ENCODE data around the gene ABCA6. TPM values are rescaled to one million over a fixed set of nuclear protein-coding genes. Genes with fewer than 3 reads are reported as not detected.

The ABCA6 gene
- total RNA-seq, 1 donor from 2014 or later, result 37.4 TPM

- Histone ChIP-seq H3K27ac (no peak overlapping the region), H3K4me3 (no peak overlapping the region), H3K9me3 (no peaks in the 10 kb centered on the region), H3K36me3 (no peaks in the 10 kb centered on the region), H3K27me3 (no peaks in the 10 kb centered on the region), H3K4me1 (no peaks in the 10 kb centered on the region)
- no peak for TF ChIP-seq CTCF (IDR thresholded peaks at IDR 0.05)
- intact Hi-C loops (cut with DNase I), result no loop called here
- no peak for DNase-seq (ENCODE audit: low spot score in 2 of 2)
Measured at GRCh38 chr17:69150333-69150732, 8.6 kb upstream of the ABCA6 start.

GRCh38 chr17:69147460-69147859, 5.8 kb upstream of the ABCA6 start:
- TF ChIP-seq CTCF (IDR thresholded peaks at IDR 0.05), result no peak
- H3K4me1 ChIP-seq, result no peaks in the 10 kb centered on the region
- H3K27me3 ChIP-seq, result no peaks in the 10 kb centered on the region
- intact Hi-C loops (cut with DNase I), result no loop called here
- H3K36me3 ChIP-seq, result no peaks in the 10 kb centered on the region
- DNase-seq (ENCODE audit: low spot score in 2 of 2), result no peak
- no peaks in the 10 kb centered on the region for H3K9me3 ChIP-seq
- no peak overlapping the region for H3K27ac ChIP-seq
- H3K4me3 ChIP-seq, result no peak overlapping the region

- Histone ChIP-seq H3K9me3 (no peaks in the 10 kb centered on the region), H3K27me3 (no peaks in the 10 kb centered on the region), H3K4me3 (no peak overlapping the region), H3K36me3 (no peaks in the 10 kb centered on the region), H3K27ac (no peak overlapping the region), H3K4me1 (no peaks in the 10 kb centered on the region)
- TF ChIP-seq CTCF (IDR thresholded peaks at IDR 0.05), result no peak
- intact Hi-C loops (cut with DNase I), result no loop called here
- no peak for DNase-seq (ENCODE audit: low spot score in 2 of 2)
Measured at GRCh38 chr17:69144331-69145255, 2.9 kb upstream of the ABCA6 start.

GRCh38 chr17:69143683-69144231, 2.1 kb upstream of the ABCA6 start:
- no peaks in the 10 kb centered on the region for H3K27me3 ChIP-seq
- no peak for TF ChIP-seq CTCF (IDR thresholded peaks at IDR 0.05)
- DNase-seq (ENCODE audit: low spot score in 2 of 2), result no peak
- intact Hi-C loops (cut with DNase I), result no loop called here
- no peaks in the 10 kb centered on the region for H3K9me3 ChIP-seq
- no peak overlapping the region for H3K27ac ChIP-seq
- no peak overlapping the region for H3K4me3 ChIP-seq
- no peaks in the 10 kb centered on the region for H3K4me1 ChIP-seq
- no peaks in the 10 kb centered on the region for H3K36me3 ChIP-seq

GRCh38 chr17:69143151-69143550, 1.5 kb upstream of the ABCA6 start:
- Histone ChIP-seq H3K27me3 (no peaks in the 10 kb centered on the region), H3K27ac (no peak overlapping the region)
- no peak for DNase-seq (ENCODE audit: low spot score in 2 of 2)

More at GRCh38 chr17:69143151-69143550, 1.5 kb upstream of the ABCA6 start:
- intact Hi-C loops (cut with DNase I), result no loop called here
- TF ChIP-seq CTCF (IDR thresholded peaks at IDR 0.05), result no peak
- H3K4me3 ChIP-seq, result no peak overlapping the region
- no peaks in the 10 kb centered on the region for H3K36me3 ChIP-seq
- no peaks in the 10 kb centered on the region for H3K9me3 ChIP-seq
- no peaks in the 10 kb centered on the region for H3K4me1 ChIP-seq

Data from ascending aorta (tissue), 2 donors.